Glomerular visceral epithelial cell (primary cell): ENCODE data around the gene KRTAP10-12.

Source experiments
- DNase-seq: peaks from one replicate; pipeline ENCODE4 v3.0.0-alpha.2; 2016; ENCODE audit errors: extremely low spot score

KRTAP10-12 gene

DNA sequence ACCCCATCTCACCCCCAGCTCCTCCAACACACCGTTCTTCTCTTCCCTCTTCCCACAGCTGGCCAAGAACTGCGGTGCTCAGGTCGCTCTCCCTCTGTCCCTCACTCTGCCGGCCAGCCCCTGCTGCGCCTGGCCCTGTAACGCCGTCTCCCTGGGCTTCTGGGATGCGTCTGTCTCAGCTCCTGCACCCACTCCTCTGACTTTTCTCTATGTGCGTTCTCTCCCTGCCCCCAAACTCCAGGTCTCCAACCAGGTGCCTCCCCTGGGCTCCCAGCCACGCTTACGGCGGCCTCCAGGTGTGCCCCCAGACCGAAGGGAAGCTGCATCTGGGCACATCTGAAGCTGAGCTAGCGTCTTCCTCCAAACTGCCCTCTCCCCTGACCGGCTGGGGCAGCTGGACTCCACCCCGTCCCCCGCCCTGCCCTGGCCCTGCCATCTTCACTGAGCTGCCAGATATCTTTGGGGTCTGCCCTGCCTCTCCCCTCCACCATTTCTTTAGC is 2.6 kb downstream of the KRTAP10-12 start:
- no peak for DNase-seq

DNA sequence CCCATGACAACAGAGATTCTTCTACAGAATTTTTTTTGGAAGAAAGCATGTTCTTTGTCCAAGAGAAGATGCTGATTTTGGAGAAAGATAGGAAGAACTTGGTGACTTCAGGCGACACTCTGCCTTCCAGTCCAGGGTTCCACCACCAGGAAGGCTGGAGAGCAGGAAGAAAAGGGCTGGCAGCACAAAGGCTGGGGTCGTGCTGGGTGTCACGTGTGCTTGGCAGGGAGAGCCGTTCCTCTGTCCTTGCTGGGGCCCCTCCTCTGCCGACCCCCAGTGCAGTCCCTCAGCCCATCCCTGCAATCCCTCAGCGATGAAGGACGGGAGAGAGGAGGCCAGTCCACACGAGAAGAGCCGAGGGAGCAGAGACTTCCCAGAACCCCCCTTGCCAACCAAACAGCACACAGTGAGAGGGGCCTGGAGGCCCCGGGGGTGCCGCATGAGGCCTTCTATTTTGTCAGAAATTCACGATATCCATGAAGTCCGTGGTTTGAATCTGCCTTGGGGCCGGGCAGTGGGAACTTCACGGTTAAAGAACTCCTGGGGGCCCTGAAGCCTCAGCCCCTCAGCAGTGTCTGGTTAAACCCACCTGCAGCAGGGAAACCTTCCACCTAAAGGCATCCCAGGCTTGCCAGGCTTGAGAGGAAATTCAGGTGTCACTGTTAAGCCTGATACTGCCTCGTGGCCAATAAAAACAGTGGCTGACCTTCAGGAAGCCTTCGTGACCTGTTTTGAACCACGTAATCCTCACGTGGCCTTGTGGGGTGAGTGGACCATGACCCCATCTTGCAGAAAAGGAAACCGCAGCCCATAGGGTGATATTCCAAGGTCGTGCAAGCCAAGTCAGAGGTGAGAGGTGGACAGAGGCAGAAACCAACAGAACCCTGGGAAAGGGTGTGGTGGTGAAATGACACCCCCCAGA is 3.4 kb downstream of the KRTAP10-12 start:
- DNase-seq, result no peak

DNA sequence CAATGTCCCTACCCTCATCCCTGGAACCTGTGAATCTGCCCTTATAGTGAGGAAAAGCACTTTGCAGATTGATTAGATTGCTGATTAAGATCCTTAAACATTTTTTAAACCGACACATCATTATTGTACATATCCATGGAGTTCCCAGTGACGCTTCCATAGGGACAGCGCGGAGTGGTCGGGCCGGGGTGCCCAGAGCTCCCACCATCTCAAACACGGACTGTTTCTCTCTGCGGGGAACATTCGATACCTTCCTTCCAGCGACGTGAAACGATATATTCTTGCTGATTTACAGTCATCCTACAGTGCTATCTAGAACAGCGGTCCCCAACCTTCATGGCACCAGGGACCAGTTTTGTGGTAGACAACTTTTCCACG is 4.0 kb downstream of the KRTAP10-12 start:
- no peak for DNase-seq

DNA sequence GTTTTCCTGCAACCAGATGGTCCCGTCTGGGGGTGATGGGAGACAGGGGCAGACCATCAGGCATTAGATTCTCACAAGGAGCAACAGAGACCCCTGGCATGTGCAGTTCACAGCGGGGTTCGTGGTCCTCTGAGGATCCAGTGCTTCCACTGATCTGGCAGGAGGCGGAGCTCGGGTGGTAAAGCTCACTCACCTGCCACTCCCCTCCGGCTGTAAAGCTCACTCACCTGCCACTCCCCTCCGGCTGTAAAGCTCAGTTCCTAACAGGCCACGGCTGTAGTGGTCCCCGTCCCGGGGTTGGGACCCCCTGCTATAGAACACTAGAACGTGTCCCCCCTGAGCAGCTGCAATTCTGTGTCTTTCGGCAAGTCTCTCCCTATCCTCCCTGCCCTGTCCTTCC is 4.6 kb downstream of the KRTAP10-12 start:
- DNase-seq, result no peak

DNA sequence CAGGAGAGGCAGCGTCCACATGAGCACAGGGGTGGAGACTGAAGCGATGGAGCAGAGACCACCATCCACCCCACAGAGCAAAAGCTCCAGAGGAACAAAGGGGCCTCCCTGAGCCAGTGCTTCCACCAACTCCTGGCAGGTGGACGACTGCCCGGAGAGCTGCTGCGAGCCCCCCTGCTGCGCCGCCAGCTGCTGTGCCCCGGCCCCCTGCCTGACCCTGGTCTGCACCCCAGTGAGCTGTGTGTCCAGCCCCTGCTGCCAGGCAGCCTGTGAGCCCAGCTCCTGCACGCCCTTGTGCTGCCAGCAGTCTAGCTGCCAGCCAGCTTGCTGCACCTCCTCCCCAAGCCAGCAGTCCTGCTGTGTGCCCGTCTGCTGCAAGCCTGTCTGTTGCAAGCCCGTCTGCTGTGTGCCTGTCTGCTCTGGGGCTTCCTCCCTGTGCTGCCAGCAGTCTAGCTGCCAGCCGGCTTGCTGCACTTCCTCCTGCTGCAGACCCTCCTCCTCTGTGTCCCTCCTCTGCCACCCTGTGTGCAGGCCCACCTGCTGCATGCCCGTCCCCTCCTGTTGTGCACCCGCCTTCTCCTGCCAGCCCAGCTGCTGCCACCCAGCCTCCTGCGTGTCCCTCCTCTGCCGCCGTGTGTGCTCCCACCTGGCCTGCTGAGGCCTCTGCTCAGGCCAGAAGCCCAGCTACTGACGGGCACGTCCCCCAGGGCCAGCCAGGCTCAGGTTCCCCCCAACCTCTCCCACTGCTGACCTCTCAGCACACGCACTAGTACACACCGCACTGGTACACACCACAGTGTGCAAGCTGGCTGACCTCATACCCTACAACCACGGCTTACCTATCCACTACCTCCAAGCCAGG is 5.4 kb downstream of the KRTAP10-12 start:
- no peak for DNase-seq

DNA sequence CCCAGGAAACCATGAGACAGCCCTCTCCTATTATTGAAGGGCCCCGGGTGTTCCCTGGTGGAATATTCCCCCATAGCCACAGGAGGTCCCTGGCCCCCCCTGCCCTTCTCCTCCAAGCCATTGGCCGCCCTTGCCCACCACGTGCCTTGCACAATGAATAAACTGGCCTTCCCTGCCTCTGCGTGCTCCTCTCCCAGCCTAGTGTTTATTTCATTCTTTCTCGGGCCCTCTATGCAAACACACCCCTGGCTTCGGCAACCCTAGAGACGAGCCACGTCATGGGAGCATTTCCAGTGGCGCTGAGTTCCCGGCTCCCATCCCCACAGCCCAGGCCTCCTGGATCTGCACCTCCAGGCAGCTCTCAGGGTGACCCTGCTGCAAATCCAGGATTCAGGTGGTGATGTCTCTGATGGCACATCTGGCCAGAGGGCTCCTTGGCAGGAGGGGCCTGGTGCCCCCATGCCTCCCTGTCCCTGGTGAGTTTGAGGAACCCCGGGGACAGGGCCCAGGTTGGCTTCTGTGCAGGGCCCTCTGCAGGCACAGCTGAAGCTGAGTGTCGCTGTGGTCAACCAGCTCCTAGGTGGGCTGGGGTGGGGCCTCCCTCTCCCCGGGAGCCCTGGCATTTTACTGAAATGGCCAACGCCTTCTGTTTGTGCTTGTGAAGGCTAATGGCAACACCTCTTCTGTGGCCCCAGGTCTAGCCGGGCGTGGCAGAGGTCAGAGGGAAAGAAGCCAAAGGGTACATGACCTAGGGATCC is 6.2 kb downstream of the KRTAP10-12 start:
- no peak for DNase-seq

DNA sequence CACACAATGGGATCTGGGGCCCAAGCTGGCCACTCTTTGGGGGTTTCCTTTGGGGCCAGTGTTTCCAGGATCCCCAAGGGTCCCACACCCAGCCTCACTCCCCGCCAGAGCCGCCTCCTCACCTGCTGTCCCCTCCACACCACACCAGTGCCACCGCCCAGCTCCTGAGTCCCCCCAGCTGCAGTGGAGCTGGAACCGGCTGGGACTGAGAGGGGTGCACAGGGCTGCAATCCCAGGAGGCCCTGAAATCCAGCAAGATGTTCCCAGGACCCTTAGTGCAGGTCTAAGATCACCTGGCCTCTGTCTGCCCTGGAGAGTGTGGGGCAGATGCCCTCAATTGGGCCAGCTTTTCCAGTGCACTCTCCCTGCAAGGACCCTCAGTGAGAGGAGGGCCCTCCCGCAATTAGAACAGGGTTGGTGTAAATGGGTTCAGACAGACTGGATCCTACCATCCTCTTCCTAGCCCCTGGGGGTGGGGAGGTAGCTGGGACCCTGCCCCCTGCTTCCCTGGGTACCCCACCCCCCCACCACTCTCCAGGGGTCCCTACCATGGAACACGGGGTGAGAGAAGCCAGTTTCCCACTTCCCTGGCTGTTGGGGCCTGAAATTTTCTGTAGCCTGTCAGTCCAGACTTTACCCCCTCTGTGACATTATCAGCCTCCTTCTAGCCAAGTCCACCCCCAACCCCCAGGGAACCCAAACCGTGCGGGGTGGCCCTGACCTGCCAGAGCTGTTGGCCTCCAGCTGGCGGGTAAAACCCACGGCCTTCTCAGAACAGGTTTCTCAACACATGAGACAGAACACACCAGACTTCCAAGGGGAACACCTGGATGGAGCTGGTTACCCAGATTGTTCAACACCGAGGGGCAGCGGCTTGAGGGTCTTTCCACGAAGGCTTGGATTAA is 7.0 kb downstream of the KRTAP10-12 start:
- DNase-seq, result no peak

DNA sequence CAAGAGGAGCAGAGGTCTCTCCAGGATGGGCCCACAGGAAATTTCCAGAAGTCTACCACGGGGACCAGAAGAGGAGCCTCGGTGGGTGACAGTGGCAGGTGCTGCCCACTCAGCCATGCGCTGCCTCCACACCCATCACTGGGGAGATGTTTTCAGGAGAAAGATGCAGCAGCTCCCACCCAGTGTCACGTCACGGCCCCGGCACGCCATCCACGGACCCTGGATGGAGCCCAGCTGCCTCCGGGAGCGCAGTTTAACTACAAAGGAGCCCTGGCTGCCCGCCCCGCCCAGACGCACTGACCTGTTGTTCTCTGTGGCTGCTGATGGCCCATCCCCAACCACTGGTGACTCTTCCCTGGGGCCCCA is 7.6 kb downstream of the KRTAP10-12 start:
- no peak for DNase-seq

DNA sequence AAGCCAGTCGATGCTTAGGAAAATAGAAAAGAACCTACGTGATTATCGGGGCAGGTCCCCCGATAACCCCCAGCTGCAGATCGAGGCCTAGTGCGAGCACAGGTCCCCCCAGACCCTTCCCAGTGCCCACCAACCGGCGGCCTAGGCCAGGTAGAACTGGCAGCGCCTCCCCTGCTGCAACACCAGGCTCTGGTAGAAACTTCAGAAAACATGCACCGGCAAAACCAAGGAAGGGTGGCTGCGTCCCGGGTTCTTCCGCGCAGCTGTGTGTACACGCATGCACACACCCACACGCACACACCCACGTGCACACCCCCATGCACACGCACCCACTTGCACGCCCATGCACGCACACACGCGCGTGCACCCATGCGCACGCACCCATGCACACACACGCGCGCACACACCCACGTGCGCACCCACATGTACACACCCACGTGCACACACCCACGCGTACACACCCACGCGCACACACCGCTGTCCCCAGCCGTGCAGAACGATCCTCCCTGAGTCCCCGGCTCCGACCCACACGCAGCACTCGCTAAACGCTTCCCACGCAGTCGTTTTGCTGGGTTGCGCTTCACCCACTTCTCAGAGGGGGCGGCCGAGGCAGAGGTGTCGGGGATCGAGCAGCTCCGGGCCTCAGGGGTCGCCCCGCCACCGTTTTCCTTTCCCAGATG is 9.2 kb downstream of the KRTAP10-12 start:
- no peak for DNase-seq

DNA sequence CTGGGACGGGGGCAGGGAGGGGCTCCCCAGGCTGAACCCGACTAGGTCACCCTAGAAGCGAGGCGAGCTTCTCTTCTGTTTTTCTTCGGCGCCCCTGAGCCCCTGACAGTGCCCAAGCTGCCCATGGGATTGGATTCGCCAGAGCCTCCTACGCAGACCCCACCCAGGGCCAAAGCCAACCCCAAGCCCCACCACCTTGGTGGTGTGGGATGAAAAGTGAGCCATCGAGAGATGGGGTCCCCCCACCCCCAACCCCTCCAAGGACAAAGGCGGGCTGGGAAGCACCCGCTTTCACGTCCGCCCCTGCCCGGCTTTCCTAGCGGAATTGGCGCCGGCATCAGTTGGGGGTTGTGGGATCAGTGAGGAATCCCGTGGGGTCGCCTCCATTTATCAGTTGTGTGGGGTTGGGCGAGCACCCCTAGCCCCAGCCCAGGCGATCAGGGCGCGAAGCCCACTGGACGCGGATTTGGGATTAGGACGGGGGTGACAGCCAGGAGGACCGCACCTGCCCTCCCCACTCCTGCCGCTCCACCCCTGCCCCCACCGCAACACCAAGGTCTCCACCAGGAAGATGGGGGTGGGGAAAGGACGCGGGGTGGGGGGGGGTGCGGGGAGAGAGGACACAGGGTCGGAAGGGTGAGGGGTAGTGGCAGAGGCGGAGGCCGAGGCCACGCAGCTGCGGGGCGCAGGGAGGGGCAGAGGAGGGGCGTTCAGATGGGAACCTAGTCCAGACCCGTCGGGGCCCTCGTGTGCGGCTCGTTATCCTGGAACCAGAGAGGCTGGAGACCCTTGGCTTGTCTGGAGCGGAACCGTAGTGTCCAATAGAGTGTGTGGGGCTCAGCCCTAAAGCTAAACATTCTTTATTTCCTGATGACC is 10.0 kb downstream of the KRTAP10-12 start:
- DNase-seq, result no peak

DNA sequence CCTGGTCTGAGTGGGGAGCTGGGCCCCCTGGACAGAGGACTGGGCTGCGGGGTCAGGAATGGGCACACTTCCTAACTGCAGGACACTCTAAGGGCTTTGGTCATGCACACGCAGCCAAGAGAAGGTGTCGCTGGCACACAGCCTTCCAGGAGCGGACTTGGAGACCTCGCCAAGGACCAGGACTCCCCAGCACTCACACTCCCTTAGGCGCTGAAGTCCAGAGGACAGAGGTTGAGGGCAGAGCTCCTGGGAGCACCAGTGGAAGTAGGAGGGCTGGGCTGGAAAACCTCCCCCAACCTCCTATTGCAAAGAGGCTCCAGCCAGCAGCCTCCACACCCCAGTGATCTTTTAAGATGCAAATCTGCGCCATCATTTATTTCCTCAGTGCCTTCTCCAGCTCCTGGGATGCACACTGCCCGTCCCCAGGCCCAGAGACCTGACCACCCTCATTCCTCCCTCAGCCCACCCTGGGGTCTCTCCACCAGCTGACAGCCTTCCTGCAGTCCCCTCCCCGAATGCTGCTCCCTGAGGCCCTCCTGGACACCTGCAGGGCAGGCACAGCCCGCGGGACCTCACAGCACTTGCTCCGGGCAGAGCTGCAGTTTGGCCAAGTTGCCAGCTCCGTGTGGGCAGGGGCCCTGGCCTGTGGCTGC is 11.4 kb downstream of the KRTAP10-12 start:
- no peak for DNase-seq

DNA sequence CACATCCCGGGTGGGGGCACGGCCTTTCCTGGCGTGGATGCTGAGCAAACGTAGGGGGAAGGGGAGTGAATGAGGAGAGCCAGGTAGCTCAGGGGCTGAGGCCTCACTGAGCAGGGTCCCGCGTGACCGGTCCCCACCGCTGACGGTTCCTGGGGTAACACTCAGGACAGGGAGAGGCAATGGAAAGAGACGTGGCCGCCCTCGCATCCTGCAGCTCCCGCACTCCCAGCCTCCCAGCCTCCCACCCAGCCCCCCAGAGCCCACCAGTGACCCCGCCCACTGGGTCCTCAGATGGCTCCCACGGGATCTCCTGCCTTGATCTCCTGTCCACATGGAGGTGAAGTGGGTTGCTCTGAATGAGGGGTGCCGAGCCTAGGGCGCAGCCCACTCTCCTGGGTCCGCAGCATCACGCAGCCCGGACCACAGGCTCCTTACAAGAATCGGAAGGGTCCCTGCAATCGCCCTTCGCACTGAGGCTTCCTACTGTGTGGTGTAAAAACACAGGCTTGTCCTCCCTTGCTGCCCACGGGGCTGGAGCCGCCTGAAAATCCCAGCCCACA is 12.0 kb downstream of the KRTAP10-12 start:
- no peak for DNase-seq

DNA sequence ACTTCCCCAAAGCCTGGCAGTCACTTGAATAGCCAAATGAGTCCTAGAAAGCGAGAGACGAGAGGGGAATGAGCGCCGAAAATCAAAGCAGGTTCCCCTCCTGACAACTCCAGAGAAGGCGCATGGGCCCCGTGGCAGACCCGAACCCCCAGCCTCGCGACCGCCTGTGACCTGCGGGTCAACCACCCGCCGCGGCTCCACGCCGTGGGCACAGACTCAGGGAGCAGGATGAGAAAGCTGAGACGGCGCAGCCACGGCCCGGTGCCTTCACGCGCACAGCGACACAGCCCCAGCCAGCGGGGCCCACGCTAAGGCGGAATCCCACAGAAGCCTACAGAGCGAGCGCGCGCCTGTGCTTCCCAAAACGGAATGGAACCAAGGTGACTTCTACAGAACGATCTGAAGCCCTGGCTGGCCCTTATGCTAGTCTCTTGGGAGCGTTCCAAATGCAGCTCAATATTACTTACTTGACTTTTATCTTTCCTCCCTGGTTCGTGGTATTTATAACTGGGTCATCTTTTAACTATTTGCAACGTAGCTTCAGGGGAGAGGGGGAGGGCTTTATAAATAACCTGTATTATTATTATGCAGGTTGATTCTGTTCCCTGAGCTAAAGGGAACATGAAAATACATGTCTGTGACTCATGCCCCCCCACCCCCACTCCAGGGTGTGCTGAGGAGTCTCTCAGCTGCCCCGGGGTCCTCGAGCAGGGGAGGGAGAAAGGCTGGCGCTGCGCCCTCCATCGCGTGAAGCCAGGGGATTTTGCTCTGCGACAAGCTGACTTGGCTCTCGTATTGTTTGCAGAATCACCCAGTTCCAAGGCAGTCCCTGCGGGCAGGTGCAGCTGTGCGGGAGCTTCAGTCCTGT is 12.7 kb downstream of the KRTAP10-12 start:
- no peak for DNase-seq

DNA sequence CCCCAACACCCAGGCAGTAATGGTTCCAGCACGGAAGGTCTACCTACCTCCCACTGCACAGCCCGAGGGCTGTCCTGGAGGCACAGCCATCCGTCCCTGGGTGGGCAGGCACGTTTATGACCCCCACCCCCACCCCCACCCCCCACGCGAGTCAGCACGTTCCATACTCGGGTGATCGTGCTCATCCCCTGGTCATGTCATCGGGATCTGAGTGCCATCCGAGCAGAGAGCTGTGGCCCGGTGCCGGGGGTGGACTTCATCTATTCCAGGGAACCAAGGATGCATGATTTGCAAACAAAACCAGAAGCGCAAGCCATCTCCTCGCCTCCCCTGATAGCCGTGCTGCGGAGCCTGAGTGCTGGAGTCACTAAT is 13.3 kb downstream of the KRTAP10-12 start:
- no peak for DNase-seq

DNA sequence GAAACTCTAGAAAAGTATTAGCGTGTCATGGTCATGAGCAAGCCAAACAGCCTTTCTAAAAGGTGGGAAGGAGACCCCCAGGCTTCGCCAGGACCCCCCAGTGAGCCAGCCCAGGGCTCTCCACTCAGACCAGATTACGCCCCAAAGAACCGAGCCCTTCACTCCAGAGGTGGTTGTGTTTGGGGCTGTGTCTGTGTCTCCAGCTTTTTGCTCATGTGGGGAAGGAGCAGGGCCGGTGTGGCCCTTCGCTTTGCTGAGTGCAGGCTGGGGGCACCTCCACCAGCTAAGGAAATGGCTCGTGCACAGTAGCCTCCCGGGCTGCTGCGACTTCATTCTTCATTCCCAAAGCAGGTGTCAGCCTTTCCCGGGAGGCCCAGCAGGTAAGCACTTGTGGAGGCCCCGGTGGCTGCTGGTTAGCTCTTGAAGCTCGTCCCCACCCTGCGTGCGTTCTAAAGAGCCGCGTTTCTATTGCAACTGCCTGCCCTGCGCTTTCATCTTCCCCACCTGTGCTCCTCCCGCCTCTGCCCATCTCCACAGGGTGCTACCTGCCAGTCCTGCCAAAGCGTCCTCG is 13.9 kb downstream of the KRTAP10-12 start:
- DNase-seq, result no peak

DNA sequence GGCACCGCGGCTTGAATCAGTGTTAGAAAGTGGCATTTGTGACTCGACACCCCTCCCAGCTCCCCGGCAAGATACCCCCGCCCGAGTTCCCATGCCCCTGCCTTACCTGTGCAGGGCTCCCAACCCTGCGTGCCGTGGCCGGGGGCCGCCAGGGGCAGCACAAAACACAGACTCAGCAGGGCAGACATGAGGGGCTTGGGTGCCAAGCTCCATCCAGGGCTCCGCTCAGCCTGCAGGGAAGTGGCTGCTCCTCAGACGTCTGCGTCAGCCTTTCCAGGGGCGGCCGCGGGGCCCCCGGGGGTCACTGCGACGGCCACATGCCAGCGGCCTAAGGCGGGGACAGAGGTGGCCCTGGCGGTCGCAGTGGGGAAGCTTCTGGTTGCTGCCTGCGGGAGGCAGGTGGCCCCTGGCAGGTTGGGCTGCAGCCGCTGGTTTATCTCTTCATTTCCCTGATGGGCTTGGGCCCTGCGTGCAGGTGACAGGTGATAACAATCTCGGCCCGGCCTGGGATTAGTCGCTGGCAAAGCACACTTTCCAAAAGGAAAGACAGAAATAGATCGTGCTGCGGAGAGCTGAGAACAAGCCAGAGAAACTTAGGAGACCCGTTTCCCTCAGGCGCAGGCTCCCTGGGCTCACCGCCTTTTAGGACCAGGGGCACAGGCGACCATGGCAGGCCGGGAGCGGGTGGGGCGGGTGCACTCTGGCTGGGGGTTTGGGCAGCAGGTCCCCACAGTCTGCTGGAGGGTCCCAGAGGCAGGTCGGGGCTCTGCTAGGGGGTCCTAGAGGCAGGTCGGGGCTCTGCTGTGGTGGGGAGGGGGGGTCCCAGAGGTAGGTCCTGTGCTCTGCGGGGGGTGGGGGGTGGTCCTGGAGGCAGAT is 14.6 kb downstream of the KRTAP10-12 start, which contains the start of gene TSPEAR:
TSPEAR (minus strand) TSS at position 246 of the 876 bp plus-strand sequence; CDS start at position 188, 58 bp downstream.
- DNase-seq, result no peak
